ENCODE measurements around the gene CD9.

The CD9 gene

GRCh38 chr12:6241495-6241894, 41.3 kb downstream of the CD9 start:
- TF ChIP-seq, protein P1, sequence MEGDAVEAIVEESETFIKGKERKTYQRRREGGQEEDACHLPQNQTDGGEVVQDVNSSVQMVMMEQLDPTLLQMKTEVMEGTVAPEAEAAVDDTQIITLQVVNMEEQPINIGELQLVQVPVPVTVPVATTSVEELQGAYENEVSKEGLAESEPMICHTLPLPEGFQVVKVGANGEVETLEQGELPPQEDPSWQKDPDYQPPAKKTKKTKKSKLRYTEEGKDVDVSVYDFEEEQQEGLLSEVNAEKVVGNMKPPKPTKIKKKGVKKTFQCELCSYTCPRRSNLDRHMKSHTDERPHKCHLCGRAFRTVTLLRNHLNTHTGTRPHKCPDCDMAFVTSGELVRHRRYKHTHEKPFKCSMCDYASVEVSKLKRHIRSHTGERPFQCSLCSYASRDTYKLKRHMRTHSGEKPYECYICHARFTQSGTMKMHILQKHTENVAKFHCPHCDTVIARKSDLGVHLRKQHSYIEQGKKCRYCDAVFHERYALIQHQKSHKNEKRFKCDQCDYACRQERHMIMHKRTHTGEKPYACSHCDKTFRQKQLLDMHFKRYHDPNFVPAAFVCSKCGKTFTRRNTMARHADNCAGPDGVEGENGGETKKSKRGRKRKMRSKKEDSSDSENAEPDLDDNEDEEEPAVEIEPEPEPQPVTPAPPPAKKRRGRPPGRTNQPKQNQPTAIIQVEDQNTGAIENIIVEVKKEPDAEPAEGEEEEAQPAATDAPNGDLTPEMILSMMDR (IDR thresholded peaks at IDR 0.05; ENCODE audit: insufficient read depth, missing control alignments), result no peak
- FAIRE-seq (no peak), DNase-seq (ENCODE audit: insufficient read length, low spot score) (no peak)

- FAIRE-seq (no peak), DNase-seq (ENCODE audit: insufficient read length, low spot score) (no peak)
- TF ChIP-seq, protein P1 (IDR thresholded peaks at IDR 0.05; ENCODE audit: insufficient read depth, missing control alignments), result no peak
Observed at GRCh38 chr12:6249580-6249979, 49.4 kb downstream of the CD9 start.

DNA sequence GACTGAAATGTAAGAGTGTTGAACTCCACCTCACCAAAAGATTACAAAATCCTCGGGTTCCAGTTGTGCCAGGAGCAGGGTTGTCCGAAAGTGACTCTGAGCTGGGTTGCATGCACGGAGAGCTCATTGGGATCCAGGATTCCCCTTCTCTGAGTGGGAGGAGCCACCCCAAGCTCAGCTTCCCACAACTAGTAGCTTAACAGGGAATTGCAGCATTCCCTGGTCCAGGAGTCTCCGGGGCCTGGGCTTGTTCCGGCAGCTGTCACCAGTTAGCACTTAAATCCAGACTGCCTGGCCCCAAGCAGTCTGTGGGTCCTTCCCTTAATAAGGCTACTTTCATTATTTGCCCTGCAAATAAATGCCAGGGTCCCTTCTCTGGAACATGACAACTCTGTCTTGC, 50.1 kb downstream of the CD9 start:
- TF ChIP-seq, protein P1 (IDR thresholded peaks at IDR 0.05; ENCODE audit: insufficient read depth, missing control alignments), result no peak
- DNase-seq (ENCODE audit: insufficient read length, low spot score), result no peak
- FAIRE-seq, result no peak

DNA sequence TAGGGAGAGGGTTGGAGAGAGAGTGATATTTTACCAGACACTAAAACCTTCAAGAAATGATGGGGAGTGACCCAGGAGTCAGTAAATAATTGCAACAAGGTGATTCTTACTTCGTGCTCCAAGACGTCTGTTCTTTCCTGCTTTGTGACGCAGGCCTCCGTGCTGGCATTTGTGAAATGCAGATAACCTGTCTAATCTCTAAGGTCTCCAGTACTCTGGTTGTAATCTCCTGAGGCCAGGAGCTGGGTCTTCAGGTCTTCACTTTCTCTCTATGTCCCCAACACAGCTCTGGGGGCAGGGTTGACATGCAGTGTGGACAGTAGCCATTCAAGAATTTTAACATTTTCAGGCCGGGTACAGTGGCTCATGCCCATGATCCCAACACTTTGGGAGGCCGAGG, 53.1 kb downstream of the CD9 start:
- no peak for FAIRE-seq
- TF ChIP-seq, protein P1 (IDR thresholded peaks at IDR 0.05; ENCODE audit: insufficient read depth, missing control alignments), result no peak

DNA sequence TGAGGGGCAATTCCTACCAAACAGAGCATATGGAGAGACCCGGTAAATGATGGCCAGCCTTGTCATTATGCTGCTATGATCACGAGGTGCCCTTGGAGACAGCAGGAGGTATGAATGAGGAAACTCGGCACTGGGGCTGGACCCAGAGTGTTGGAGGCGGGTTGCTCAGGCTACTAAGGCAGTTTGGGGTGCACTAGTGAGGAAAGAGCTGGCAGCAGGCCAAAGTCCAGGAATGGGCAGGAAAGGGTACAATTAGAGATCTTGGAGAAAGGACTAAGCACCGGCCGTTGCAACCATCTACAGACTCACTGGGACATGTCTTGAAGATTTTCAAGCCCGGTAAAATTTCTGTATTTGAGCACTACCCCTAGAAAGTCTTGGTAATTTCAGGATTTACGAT, 54.3 kb downstream of the CD9 start:
- TF ChIP-seq, protein P1 (IDR thresholded peaks at IDR 0.05; ENCODE audit: insufficient read depth, missing control alignments), result no peak
- DNase-seq (ENCODE audit: insufficient read length, low spot score), result no peak
- FAIRE-seq, result no peak

More for the DNA sequence above, 53.1 kb downstream of the CD9 start:
- DNase-seq (ENCODE audit: insufficient read length, low spot score), result no peak

DNA sequence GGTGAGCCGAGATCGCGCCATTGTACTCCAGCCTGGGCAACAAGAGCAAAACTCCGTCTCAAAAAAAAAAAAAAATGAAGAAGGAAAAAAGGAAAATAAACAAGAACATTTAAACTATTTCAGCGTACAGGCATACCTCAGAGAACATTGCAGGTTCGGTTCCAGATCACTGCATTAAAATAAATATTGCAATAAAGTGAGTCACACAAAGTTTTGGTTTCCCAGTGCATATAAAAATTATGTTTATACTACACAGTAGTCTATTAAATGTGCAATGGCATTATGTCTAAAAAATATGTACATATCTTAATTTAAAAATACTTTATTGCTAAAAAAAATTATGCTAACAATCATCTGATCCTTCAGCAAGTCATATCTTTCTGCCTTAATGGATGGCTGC, 56.8 kb downstream of the CD9 start:
- FAIRE-seq, result no peak
- TF ChIP-seq, protein P1 (IDR thresholded peaks at IDR 0.05; ENCODE audit: insufficient read depth, missing control alignments), result no peak
- no peak for DNase-seq (ENCODE audit: insufficient read length, low spot score)

DNA sequence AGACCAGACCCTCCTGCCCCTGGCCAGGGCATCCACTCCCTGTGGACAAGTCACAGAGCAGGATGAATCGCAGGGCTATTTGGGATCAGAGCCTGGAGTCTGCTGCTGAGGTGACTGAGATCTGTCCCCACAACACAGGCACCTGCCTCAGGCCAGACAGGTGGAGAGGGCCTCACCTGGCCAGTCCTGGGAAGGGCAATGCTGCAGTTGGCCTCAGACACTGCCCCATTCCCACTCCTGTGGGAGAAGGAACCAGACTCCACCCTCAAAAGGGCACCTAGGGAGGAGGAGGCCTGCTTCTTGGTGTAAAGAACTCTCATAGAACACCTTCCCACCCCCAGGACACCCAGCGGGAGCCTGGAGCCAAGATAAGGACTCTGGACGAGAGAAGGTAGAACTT, 62.0 kb downstream of the CD9 start:
- no peak for FAIRE-seq
- no peak for DNase-seq (ENCODE audit: insufficient read length, low spot score)
- TF ChIP-seq, protein P1 (IDR thresholded peaks at IDR 0.05; ENCODE audit: insufficient read depth, missing control alignments), result no peak

Measured in D721Med (cell line).